Vagina (tissue), 2 donors: ENCODE results near the gene C6. TPM values are rescaled to one million over a fixed set of nuclear protein-coding genes. Genes with fewer than 3 reads are reported as not detected.

Experiments
- DNase-seq, 2 donors: peaks; one replicate each; pipeline ENCODE4 v3.0.0-alpha.2; 2017; ENCODE audit errors: extremely low spot score in 2 of 2
- H3K27ac ChIP-seq: fragments of 200-600 bp; sonication (generic); one replicate; pipeline ENCODE4 v1.5.1; 2019
- H3K27me3 ChIP-seq: fragments of 200-600 bp; sonication (generic); one replicate; pipeline ENCODE4 v1.5.1; 2019
- H3K36me3 ChIP-seq, 2 donors: fragments of 200-600 bp; sonication (generic); one replicate each; pipeline ENCODE4 v1.5.1; 2017 to 2019
- H3K4me1 ChIP-seq: fragments of 200-600 bp; sonication (generic); one replicate; pipeline ENCODE4 v1.5.1; 2019
- H3K4me3 ChIP-seq, 2 donors: fragments of 200-600 bp; sonication (generic); 1 replicate in 1 of 2; 2 replicates in 1 of 2; pipeline ENCODE4 v1.5.1; 2016 to 2019
- H3K9me3 ChIP-seq: fragments of 200-600 bp; sonication (generic); one replicate; pipeline ENCODE4 v1.5.1; 2019
- POLR2A ChIP-seq, 2 donors: fragments of 450-650 bp; IDR thresholded peaks; one replicate each; pipeline ENCODE4 v1.6.1; 2017; ENCODE audit warnings: antibody characterized with exemption in 2 of 2, mild to moderate bottlenecking in 2 of 2, moderate library complexity in 2 of 2
- POLR2AphosphoS5 ChIP-seq, 2 donors: sonication (generic); formaldehyde crosslinking; IDR thresholded peaks; one replicate each; pipeline ENCODE4 v1.9.0; 2017; ENCODE audit warnings: antibody characterized with exemption in 2 of 2, mild to moderate bottlenecking in 2 of 2, low read depth in 1 of 2; ENCODE audit not compliant: insufficient read depth in 1 of 2
- intact Hi-C: fragments of 100-400 bp; cut with DNase I; formaldehyde crosslinking; loops from one replicate; pipeline ENCODE4 v1.15.1; 2023
- total RNA-seq: library from RNA; depleted of rRNA; stranded (reverse); fragments of >200 nt; gene quantifications from one replicate; pipeline ENCODE4 v1.2.3, GENCODE V29; 2016
- TF ChIP-seq, protein P1 (sequence below), 3 experiments: fragments of 450-650 bp in 2 of 3; fragments of 200-600 bp in 1 of 3; sonication (generic) in 1 of 3; IDR thresholded peaks; one replicate each; pipeline ENCODE4 v1.5.1; 2017 to 2019; ENCODE audit warnings: antibody characterized with exemption in 3 of 3, mild to moderate bottlenecking in 2 of 3, moderate library complexity in 2 of 3

Gene C6
- total RNA-seq, 1 donor from 2014 or later: 2.0 TPM

- no peaks in the 10 kb centered on the region for H3K9me3 ChIP-seq
- no peaks in the 10 kb centered on the region for H3K27me3 ChIP-seq
- H3K27ac ChIP-seq: no peak overlapping the region
- H3K4me3 ChIP-seq: no peak overlapping the region
- no peaks in the 10 kb centered on the region for H3K4me1 ChIP-seq
- H3K36me3 ChIP-seq: no peaks in the 10 kb centered on the region
- intact Hi-C loops: no loop called here
- DNase-seq: no peak
- no peak for TF ChIP-seq POLR2A (IDR thresholded peaks at IDR 0.05)
- no peak for TF ChIP-seq POLR2AphosphoS5 (IDR thresholded peaks at IDR 0.05; ENCODE audit: insufficient read depth in 1 of 2, low read depth in 1 of 2)
- TF ChIP-seq, protein P1, sequence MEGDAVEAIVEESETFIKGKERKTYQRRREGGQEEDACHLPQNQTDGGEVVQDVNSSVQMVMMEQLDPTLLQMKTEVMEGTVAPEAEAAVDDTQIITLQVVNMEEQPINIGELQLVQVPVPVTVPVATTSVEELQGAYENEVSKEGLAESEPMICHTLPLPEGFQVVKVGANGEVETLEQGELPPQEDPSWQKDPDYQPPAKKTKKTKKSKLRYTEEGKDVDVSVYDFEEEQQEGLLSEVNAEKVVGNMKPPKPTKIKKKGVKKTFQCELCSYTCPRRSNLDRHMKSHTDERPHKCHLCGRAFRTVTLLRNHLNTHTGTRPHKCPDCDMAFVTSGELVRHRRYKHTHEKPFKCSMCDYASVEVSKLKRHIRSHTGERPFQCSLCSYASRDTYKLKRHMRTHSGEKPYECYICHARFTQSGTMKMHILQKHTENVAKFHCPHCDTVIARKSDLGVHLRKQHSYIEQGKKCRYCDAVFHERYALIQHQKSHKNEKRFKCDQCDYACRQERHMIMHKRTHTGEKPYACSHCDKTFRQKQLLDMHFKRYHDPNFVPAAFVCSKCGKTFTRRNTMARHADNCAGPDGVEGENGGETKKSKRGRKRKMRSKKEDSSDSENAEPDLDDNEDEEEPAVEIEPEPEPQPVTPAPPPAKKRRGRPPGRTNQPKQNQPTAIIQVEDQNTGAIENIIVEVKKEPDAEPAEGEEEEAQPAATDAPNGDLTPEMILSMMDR (IDR thresholded peaks at IDR 0.05): no peak
Measured at GRCh38 chr5:41143131-41143901, 70.0 kb downstream of the C6 start.

- Histone ChIP-seq H3K36me3 (no peaks in the 10 kb centered on the region), H3K27me3 (no peaks in the 10 kb centered on the region), H3K27ac (no peak overlapping the region), H3K4me3 (no peak overlapping the region), H3K9me3 (no peaks in the 10 kb centered on the region), H3K4me1 (no peaks in the 10 kb centered on the region)
- DNase-seq: no peak
- no peak for TF ChIP-seq POLR2AphosphoS5 (IDR thresholded peaks at IDR 0.05; ENCODE audit: insufficient read depth in 1 of 2, low read depth in 1 of 2)
- no peak for TF ChIP-seq POLR2A (IDR thresholded peaks at IDR 0.05)
- TF ChIP-seq, protein P1 (IDR thresholded peaks at IDR 0.05): no peak
- intact Hi-C loops: no loop called here
Measured at GRCh38 chr5:41127967-41128690, 85.2 kb downstream of the C6 start.

DNA sequence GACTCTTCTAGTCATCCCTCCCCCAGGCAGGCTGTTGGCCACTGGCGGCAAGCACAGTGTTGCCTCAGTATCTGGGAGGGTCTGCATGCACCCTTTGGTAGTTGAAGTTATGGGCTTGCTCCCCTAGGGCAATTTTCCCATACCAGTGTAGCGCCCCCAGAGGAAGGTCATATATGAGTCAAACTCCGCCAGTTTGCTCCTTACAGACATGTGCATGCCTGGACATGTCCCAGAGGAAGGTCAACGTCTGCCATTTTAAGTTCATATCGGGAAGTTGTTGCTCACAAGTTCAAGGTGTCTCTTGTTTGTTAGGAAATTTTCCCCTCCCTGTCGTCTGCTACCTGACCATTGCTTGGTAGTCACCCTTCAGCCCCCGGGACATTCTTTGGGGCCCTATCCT lies 90.9 kb downstream of the C6 start:
- intact Hi-C loops: no loop called here
- TF ChIP-seq POLR2A (IDR thresholded peaks at IDR 0.05) (no peak), POLR2AphosphoS5 (IDR thresholded peaks at IDR 0.05; ENCODE audit: insufficient read depth in 1 of 2, low read depth in 1 of 2) (no peak)
- TF ChIP-seq, protein P1 (IDR thresholded peaks at IDR 0.05): no peak
- Histone ChIP-seq H3K4me3 (no peak overlapping the region), H3K27ac (no peak overlapping the region), H3K36me3 (no peaks in the 10 kb centered on the region), H3K9me3 (no peaks in the 10 kb centered on the region), H3K4me1 (no peaks in the 10 kb centered on the region), H3K27me3 (no peaks in the 10 kb centered on the region)
- no peak for DNase-seq

DNA sequence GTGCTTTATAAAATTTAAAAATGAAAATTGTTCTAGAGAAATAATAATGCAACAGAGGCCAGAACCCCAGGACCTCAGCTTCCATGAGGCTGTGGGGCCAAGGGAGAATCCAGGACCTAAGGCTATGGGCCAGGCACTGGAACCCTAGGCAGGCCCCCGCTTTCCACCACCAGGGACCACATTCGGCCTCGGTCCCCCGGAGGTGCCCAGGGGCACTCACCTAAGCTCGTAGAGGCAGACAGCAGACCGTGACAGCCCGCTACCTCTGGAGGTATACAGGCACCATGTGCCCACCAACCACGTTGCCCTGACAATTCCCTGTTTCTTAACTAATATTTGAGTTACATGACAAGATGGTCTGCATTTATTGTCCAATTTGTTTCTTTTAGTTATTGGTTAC lies 92.7 kb downstream of the C6 start:
- no peak for DNase-seq
- no peaks in the 10 kb centered on the region for H3K4me1 ChIP-seq
- no peaks in the 10 kb centered on the region for H3K9me3 ChIP-seq
- H3K27me3 ChIP-seq: no peaks in the 10 kb centered on the region
- intact Hi-C loops: no loop called here
- H3K27ac ChIP-seq: no peak overlapping the region
- TF ChIP-seq, protein P1 (IDR thresholded peaks at IDR 0.05): no peak
- TF ChIP-seq POLR2A (IDR thresholded peaks at IDR 0.05): no peak
- no peak for TF ChIP-seq POLR2AphosphoS5 (IDR thresholded peaks at IDR 0.05; ENCODE audit: insufficient read depth in 1 of 2, low read depth in 1 of 2)
- no peaks in the 10 kb centered on the region for H3K36me3 ChIP-seq
- no peak overlapping the region for H3K4me3 ChIP-seq

DNA sequence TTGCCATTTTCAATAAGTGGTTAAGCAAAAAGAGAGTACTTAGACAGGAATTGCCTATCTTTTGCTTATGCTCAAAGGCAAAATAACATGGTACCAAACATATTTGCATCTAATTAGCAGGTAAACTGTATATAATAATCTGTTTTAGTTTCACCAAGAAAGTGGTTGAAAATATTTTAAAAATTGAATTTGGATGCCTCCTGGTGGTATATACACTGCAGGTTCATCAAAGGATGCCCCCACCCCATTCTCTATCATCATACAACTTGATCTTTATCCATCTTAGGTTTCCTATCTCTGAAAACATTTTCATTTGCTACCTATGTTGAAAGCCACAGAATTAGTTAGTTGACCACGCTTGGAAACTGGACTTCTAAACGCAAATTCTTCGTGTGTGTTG lies 95.2 kb downstream of the C6 start:
- no peak for DNase-seq
- intact Hi-C loops: no loop called here
- Histone ChIP-seq H3K36me3 (no peaks in the 10 kb centered on the region), H3K27ac (no peak overlapping the region), H3K4me3 (no peak overlapping the region), H3K4me1 (no peaks in the 10 kb centered on the region), H3K27me3 (no peaks in the 10 kb centered on the region), H3K9me3 (no peaks in the 10 kb centered on the region)
- TF ChIP-seq POLR2A (IDR thresholded peaks at IDR 0.05) (no peak), POLR2AphosphoS5 (IDR thresholded peaks at IDR 0.05; ENCODE audit: insufficient read depth in 1 of 2, low read depth in 1 of 2) (no peak)
- TF ChIP-seq, protein P1 (IDR thresholded peaks at IDR 0.05): no peak
